GM04504 (cell line): ENCODE results near the gene ATP1A2.

Experiments used
- DNase-seq: peaks from one replicate; pipeline ENCODE4 v3.0.0-alpha.2; 2012; ENCODE audit warnings: low read depth

ATP1A2 gene

DNA sequence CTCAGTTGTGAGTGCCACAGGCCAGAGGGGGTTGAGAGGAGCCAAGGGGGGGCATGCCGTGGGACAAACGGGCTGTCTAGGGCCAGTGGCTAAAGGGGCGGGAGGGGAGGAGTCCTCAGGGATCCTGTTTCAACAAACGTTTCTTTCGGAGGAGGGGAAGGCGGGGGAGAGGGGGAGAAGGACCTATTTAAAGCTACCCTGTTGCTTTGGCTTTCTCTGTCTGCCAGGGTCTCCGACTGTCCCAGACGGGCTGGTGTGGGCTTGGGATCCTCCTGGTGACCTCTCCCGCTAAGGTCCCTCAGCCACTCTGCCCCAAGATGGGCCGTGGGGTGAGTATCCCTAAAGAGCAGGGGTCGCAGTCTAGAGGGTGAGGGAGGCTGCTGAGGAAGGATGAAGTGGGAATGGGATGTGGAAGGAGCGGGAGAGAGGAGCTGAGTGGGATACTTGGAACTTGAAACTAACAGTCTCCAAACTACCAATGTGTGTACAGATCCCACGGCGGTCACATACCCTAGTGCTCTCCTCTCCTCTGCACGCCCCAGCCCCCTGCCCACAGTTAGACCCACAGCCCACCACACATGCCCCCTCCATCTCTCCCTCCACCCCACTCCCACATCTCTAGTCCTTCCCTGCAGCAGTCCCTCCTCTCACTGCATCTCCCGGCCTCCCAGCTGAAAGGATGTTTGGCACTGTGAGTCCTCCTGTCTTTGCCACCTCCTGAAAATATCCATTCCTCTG is at the start of gene ATP1A2:
ATP1A2 (plus strand) TSS at position 215 of the 738 bp plus-strand sequence; CDS start at position 318, 103 bp downstream.
- no peak for DNase-seq

DNA sequence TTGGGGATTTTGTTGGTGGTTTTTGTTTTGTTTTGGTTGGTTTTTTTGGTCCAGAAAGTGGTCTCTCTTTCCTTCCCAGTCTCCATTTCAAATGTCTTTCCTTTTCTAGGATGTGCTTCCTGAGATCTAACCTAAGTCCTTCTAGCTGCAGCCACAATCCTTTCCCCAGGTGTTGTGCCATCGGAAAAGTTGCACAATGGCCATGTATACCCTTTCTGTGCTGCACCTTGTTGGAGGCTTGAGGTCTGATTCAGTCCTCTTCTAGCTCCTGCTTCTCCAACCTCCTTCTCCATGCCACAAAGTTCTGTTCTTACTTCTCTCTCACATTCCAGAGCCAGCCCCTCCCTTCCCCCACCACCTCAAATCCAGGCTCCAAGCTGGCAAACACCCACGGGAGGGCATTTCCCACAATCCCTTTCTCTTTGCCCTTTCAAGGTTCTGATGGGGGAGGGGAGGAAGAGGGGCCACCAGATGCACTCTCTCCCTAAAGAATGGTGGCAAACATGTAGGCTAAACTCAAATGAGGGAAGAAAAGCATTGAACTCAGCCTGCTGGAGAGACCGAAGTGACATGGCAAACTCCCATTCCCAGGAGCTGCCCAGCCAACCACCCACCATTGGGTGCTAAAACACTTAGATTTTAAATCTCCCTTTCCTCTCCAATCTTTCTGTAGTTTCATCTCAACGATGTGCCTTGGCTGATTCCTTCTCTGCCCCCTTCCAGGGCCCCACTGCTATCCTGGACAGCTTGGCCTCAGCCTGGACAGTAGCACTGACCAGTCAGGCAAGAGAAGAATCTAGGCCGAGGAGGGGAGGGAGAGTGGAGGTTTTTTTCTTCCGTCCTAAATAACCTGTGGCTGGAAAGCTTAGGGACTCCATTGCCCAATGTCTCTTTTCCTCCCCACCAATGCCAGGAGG is 48.5 kb upstream of the ATP1A2 start:
- DNase-seq, result no peak

DNA sequence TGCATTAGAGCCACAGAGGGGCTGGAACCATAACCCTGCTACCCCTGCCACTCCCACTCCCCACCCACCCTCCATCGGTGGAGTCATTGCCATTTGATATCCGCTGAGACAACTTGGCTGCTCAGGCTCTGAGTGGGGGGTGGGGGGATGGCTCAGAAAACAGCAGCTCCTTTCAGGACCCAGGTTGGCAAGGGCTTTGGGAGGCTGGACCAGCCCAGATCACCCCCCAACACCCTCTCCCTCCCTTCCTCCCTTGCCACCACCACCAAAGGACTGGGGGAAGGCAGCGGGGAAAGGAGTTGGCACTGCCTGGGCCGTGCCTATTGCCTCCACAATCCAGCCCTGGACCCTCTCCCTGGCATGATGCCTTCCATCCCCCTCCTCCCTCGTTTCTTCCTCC is 47.3 kb upstream of the ATP1A2 start:
- DNase-seq, result no peak

DNA sequence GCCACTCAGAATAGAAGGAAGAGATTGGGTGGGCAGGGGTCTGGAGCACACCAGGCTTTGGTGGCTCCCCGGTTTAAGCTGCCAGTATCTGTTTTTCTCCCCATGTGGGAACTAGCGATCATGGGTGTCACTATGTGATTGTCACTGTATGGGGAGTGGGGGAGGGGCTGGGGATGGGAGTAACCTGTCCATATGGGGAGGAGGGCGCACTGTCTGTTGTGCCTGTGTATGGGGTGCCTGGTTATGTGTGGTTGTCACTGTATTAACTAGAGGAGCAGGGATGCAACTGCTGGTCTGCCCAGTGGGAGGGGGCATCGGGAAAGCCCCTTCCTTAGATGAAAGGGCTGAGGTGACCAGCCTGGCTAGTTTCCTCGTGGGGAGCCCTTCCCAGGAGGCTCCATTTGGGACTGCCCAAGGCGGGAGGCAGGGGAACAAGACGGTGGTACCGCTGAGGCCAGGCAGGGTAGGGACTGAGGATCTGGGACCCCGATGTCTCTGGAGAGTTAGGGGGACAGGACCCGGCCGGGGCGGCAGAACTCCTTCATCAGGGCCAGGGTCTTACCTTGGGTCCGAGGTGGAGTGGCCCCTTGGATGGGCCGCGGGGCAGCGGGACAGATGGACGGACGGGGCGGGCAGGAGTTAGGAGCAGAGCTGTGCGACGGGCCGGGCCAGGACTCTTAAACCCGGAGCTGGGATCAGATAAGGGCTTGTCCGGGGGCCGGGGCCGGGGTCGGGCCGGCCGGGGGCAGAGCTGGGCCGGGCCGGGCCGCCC is 45.9 kb upstream of the ATP1A2 start, which contains the start of gene KCNJ10:
KCNJ10 (minus strand) TSS at position 701 of the 772 bp plus-strand sequence. CDS start 27,628 bp downstream, outside the sequence.
- DNase-seq, result no peak

DNA sequence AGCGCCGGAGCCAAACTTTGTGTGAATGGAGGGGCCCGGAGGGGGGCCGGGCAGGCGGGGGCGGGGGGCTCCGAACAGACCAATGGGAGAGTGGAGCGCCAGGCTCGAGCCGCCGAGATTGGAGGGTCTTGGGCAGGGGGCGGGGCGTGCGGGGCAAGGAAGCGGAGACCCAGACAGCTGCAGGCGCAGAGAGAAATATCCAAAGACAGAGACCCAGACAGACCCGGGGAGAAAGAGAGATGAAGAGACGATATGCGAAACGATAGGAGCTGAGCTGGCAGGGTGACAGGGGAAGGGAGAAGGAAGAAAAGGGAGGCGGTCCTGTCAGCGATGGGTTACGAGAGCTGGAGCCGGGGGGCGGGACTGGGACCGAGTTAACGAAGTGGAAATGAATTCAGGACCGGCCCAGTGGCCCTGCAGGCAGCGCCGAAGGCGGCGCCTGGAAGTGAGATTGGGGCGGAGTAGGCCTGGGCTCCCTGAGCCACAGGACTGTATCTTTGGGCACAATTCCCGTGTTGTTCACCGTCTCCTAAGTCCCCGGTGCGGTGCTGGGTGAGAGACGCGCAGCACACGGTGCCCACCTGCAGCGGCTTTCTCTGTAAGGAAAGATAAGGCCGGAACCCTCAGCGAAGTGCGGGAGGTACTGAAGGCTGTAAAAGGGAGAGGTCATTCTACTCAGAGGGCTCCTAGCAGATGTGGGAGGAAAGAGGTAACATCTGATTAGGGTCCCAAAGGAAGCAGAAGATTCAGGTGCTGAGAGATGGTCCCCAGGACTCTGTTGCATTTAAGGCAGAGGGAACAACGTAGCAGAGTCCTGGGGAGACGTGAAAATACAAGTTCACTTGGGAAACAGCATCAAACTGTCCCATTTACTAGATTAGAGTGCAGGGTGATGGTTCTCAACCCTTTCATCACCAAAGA is 45.1 kb upstream of the ATP1A2 start:
- peak; percentile 10 for DNase-seq

DNA sequence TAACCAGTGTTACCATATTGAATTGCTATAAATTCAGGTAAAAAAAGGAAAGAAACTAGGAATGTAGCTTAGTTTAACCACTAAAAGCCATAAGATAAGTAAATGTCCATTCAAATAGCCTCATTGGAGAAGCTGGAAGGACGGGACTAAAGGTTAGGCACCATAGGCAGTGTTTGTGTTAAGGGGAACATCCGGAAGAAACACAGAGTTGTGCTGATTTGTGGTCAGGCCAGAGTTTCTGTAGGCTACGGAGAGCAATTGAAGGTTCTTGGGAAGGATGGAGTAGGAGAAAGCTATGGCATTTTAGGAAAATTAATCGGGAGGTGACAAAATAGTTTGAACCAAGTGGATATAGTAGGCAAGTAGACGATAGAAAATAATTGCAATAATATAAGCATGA is 44.3 kb upstream of the ATP1A2 start:
- no peak for DNase-seq

DNA sequence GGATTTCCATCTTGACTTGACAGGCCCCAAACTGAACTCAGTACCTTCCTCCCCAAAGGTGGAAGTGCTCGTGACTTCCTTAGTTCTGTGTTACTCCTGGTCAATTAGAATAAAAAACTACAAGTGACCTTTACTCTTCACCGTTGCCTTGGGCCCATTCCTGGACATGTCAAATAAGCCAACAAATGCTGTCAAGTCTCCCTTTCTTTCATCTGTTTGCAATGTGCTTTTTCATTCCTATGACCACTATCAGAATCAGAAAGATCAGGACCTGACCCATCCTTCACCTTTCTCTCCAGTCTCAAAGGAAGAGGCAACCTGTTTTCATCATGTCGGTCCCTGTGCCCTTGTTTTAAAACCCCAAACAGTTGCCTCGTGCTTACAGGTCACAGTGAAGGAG is 40.7 kb upstream of the ATP1A2 start:
- no peak for DNase-seq

DNA sequence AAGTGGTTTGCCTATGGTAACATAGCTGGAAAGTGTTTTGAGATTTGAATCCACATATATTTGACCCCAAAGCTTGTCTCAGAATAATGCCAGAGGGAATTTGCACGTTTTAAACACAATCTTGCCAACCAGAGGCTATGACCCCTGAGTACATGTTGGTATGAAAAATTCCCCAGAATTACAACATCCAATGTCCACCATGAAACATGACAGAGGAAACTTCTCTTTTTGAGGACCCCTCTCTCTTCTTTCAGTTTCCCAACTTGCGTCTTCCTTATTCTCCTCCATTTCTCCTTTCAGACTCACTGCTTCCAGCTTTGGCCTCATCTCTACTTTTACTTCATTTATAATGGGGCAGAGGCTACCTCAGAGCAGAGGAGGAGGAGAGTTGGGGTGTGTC is 39.7 kb upstream of the ATP1A2 start:
- DNase-seq, result no peak

DNA sequence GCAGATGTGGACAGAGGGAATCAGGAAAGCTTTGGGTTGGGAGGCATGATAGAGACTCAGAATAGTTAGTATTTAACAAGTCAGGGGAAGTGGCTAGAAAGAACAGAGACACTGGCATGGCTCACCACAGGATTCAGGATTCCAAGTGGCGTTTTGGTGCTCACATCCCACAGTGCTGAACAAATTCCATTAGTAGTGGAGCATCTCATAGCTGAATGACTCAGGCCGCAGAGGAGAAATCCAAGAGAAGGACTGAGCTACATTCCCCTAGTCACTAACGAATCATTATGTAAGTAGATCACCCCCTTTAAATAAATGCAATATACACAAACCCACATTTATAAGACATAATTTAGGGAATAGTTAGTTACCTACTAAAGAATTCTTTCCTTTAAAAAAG is 39.3 kb upstream of the ATP1A2 start:
- DNase-seq, result no peak

DNA sequence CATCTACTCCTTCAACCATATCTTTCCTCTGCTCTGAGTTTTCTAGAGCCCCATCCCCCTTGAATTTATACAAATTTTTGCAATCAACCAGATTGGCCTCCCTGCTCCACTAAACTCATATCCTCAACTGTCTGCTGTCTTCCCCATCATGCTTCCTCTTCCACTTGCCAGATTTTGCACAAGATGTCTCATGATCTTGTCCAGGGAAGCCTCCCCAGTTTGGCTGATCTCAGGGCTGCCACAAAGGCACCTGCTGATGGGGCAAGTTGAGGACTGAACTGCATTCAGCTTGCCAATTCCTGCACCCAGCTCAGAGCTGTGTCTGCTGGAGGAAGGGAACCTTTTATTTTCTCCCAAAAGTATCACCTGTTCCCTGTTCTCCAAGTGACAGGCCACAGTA is 38.1 kb upstream of the ATP1A2 start:
- no peak for DNase-seq

DNA sequence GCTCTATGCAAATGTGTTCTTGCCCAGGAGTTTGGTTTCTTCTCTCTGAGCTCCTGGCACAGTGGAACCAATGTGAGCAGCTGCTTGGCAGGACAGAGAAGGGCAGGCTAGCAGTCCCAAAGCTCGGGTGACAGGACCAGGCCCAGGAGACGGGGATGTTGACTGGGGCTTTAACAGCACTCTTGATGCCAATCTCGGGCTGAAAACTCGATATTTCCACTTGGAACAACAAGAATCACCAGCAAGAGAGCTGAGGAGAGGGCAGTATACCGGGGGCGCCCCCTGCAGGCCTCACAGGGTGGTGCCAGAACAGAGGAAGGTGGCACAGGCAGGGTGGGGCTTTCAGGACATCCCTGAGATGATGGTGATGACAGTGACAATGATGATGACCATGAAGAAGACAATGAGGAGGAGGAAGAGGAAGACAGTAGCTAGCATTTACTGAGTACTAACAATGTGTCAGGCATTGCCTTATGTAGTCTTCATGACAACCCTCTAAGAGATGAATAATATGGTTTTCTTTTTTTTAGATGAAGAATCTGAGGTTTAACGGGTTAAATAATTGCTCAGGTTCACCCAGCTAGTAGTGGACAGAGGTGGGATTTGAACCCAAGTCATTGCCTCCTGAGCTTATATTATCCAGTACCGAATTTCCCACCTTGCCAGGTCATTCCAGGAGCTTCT is 36.9 kb upstream of the ATP1A2 start:
- DNase-seq, result no peak

DNA sequence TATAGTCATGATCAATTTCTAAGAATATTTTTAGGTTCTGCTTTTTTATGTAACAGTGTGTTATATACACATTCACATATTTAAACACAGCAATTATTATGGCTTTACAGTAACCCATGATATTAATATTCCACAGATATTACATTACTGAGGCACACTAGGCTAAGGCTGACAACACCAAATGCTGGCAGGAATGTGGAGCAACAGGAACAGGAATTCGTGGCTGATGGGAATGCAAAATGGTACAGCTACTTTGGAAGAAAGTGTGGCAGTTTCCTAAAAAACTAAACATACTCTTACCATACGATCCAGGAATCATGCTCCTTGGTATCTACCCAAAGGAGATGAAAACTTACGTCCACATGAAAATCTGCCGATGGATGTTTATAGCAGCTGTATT is 36.1 kb upstream of the ATP1A2 start:
- no peak for DNase-seq

DNA sequence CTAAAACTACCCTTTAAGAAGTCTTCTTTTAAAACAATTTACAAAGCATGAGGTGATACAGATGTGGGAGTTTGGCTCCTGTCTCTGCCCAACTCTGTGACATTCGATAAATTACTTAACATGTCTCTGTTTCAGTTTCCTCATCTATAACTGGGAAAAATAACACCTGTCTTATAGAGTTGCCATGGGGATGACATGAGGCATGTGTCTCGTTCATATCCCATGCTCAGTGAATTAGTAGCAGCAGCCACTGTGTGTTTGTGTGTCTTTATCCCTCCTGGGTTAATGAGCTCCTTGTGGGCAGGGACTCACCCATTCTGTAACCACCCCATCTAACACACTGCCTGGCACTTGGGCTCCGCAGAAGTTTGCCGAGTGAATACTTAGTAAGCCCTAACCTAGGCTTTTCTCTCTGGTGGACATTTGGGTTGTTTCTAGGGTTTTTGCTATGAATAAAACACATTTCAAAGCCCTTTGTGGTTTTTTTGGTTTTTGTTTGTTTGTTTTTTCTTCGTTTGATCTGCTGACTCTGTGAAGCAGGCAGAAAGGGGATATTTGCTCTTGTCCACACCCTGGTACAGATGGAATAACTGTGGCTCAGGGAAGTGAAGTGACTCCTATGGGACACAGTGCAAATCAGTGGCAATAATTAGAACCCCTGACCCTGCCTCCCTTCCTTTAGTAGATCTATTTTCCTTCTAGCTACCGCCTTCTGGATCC is 35.0 kb upstream of the ATP1A2 start:
- no peak for DNase-seq

DNA sequence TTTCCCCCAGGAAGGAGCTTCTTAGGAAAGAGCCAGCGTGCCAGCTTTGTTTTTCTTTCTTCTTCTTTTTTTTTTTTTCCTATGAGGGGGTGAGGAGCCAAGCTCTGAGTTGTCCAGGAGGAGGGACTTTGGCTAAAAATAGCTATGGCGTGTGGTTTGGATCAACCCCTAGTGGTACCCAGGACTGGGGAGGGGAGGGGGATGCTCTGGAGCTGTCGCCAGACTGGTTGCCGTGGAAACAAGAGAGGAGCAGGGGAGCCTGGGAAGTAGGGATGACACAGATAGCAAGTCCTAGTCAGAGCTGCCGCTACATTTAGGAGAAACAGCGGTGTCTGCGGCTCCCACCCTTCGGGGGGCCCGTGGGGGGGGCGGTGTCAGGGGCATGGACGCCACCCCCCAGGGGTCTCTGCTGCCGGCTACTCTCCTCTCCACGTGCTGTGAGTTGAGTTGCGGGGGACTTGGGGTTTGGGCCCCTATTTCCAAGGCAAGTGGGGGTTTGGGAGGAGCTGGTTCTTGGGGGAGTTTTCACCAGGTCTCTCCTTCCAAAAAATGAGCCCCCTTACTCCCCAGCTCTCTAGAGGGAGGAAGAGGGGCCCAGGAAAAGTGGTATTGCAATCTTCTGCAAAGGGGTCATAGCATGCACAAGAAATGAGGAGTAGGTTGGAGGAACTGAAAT is 34.2 kb upstream of the ATP1A2 start, which contains the start of gene KCNJ9:
KCNJ9 (plus strand) TSS at position 278 of the 676 bp plus-strand sequence. CDS start 2,493 bp downstream, outside the sequence.
- DNase-seq, result no peak

DNA sequence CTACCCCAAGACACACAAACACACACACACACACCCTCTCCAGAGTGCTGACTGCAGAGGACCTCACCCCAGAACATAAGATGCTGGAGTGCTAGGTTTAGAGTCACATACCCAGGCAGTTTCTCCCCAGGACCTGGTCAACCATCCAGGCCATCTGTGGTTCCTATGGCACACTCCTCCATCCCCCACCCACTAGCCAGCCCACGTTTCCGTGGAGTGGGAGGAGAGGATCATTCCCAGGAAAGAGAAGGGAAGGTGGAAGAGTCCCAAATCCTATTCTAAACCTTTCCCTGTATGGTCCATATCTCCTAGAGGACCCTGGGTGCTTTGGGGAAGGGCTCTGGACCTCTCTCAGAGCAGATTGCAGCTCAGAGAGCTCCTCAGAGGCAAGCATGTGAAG is 33.1 kb upstream of the ATP1A2 start:
- DNase-seq, result no peak

DNA sequence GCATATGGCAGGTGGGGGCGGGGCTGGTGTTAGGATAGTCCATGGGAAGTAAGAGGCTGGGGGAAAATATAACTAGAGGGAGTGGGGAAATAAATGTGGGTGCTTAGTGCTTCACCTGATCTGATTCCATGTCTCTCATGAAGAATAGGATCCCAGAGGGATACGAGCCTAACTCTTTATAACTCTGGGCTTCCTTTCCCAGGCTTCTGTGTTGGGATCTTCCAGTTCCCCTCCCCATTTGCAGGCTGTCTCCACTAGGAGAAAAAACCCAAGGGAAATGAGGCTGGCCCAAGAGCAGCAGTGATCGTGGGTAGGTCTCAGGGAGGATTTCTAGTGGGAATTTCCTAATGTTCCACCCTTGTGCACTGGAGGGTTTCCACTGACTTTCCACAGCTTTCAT is 32.6 kb upstream of the ATP1A2 start:
- no peak for DNase-seq

DNA sequence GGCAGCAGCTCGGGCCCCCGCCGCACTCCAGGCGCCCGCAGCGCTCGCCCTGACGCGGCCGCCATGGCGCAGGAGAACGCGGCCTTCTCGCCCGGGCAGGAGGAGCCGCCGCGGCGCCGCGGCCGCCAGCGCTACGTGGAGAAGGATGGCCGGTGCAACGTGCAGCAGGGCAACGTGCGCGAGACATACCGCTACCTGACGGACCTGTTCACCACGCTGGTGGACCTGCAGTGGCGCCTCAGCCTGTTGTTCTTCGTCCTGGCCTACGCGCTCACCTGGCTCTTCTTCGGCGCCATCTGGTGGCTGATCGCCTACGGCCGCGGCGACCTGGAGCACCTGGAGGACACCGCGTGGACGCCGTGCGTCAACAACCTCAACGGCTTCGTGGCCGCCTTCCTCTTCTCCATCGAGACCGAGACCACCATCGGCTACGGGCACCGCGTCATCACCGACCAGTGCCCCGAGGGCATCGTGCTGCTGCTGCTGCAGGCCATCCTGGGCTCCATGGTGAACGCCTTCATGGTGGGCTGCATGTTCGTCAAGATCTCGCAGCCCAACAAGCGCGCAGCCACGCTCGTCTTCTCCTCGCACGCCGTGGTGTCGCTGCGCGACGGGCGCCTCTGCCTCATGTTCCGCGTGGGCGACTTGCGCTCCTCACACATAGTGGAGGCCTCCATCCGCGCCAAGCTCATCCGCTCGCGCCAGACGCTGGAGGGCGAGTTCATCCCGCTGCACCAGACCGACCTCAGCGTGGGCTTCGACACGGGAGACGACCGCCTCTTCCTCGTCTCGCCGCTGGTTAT is 31.4 kb upstream of the ATP1A2 start:
- no peak for DNase-seq

DNA sequence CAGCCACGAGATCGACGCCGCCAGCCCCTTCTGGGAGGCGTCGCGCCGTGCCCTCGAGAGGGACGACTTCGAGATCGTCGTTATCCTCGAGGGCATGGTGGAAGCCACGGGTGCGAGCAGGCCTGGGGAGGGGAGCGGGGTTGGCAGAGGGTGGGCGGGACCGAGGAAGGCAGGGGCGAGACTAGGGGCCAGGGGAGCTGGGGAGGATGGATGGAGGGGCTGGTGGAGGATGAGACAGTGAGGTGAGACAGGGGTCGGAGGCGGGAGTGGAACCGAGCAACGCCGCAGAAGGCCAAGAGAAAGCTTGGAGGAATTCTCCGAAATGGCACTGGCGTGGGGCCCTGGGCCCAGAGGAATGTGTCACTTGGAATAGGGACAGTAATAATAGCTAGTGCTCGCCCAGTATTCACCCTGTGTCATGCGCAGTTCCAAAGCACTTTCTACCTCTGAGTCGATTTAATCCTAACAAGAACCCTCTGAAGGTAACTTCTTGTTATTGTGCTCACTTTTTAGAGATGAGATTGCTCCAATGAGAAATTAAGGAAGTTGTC is 30.7 kb upstream of the ATP1A2 start:
- DNase-seq, result no peak
